Ascending aorta (tissue), 2 donors: ENCODE data around the gene FAM170B. TPM values are rescaled to one million over a fixed set of nuclear protein-coding genes. Genes with fewer than 3 reads are reported as not detected.

ENCODE experiments used
- DNase-seq, 2 donors: peaks; one replicate each; pipeline ENCODE4 v3.0.0-alpha.2; 2019; ENCODE audit warnings: low spot score in 2 of 2
- H3K27ac ChIP-seq, 2 donors: fragments of 200-600 bp; sonication (generic); one replicate each; pipeline ENCODE4 v1.5.1; 2016 to 2017; ENCODE audit warnings: mild to moderate bottlenecking in 1 of 2
- H3K27me3 ChIP-seq: fragments of 200-600 bp; sonication (generic); one replicate; pipeline ENCODE4 v1.5.1; 2017
- H3K36me3 ChIP-seq, 2 donors: fragments of 200-600 bp; sonication (generic); one replicate each; pipeline ENCODE4 v1.5.1; 2016
- H3K4me1 ChIP-seq, 2 donors: fragments of 200-600 bp; sonication (generic); one replicate each; pipeline ENCODE4 v1.5.1; 2016 to 2017; ENCODE audit warnings: mild to moderate bottlenecking in 1 of 2
- H3K4me3 ChIP-seq, 2 donors: fragments of 200-600 bp; sonication (generic); one replicate each; pipeline ENCODE4 v1.5.1; 2016 to 2017; ENCODE audit warnings: mild to moderate bottlenecking in 1 of 2
- H3K9me3 ChIP-seq, 2 donors: fragments of 200-600 bp; sonication (generic); one replicate each; pipeline ENCODE4 v1.5.1; 2016
- intact Hi-C: fragments of 100-400 bp; cut with DNase I; formaldehyde crosslinking; loops from one replicate; pipeline ENCODE4 v1.15.1; 2023
- total RNA-seq: library from RNA; depleted of rRNA; stranded (reverse); fragments of >200 nt; gene quantifications from one replicate; pipeline ENCODE4 v1.1.0, GENCODE V29; 2016
- TF ChIP-seq, protein P1 (sequence below), 3 experiments: fragments of 200-600 bp in 2 of 3; fragments of 450-650 bp in 1 of 3; sonication (generic) in 2 of 3; IDR thresholded peaks; one replicate each; pipeline ENCODE4 v1.5.1; 2016 to 2019; ENCODE audit warnings: antibody characterized with exemption in 3 of 3, mild to moderate bottlenecking in 1 of 3, moderate library complexity in 1 of 3

FAM170B gene
- total RNA-seq, 1 donor from 2014 or later = not detected

DNA sequence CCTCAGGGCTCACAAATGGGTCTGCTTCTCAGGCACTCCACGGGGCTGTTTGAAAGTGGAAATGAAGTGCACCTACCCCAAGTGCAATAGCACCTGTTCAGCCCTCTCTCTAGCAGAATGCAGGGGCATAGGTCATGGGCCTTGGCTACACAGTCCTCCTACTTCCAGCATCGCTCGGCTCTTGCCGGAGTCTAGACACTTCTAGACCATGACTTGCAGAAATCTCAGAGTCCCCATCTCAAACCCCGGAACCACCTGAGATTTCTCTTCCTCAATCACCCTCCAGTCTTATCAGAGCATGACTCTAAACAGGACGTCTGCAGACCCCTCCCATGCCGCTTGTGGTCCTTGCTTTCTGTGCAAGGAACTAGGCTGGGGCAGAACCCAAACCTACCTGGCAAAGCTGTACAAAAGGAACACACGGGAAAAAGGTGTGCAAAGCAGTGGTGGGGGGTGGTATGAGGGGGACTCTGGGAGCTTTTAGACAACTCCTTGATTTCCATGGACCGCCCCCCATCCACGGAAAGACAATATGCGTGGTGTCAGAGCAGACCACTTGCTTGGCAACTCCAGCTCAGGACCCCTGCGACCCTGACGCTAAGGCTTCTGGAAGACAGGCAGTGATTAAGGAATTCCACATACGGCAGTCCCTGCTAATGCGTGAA, 40.6 kb upstream of the FAM170B start:
- no peaks in the 10 kb centered on the region for H3K27me3 ChIP-seq
- H3K9me3 ChIP-seq = no peaks in the 10 kb centered on the region
- H3K27ac ChIP-seq = no peak overlapping the region
- peaks cover 0 to 2% of the 10 kb centered on the region in 2 donors for H3K4me1 ChIP-seq
- H3K36me3 ChIP-seq = no peaks in the 10 kb centered on the region
- TF ChIP-seq, protein P1, sequence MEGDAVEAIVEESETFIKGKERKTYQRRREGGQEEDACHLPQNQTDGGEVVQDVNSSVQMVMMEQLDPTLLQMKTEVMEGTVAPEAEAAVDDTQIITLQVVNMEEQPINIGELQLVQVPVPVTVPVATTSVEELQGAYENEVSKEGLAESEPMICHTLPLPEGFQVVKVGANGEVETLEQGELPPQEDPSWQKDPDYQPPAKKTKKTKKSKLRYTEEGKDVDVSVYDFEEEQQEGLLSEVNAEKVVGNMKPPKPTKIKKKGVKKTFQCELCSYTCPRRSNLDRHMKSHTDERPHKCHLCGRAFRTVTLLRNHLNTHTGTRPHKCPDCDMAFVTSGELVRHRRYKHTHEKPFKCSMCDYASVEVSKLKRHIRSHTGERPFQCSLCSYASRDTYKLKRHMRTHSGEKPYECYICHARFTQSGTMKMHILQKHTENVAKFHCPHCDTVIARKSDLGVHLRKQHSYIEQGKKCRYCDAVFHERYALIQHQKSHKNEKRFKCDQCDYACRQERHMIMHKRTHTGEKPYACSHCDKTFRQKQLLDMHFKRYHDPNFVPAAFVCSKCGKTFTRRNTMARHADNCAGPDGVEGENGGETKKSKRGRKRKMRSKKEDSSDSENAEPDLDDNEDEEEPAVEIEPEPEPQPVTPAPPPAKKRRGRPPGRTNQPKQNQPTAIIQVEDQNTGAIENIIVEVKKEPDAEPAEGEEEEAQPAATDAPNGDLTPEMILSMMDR (IDR thresholded peaks at IDR 0.05) = no peak
- intact Hi-C loops = no loop called here
- H3K4me3 ChIP-seq = no peak overlapping the region
- DNase-seq = no peak

GRCh38 chr10:49173853-49174252, 40.0 kb upstream of the FAM170B start:
- DNase-seq = peak in 1 of 2 donors; percentile 19
- Histone ChIP-seq H3K27me3 (no peaks in the 10 kb centered on the region), H3K4me1 (peaks cover 0 to 2% of the 10 kb centered on the region in 2 donors), H3K9me3 (no peaks in the 10 kb centered on the region), H3K27ac (no peak overlapping the region), H3K4me3 (no peak overlapping the region), H3K36me3 (no peaks in the 10 kb centered on the region)
- intact Hi-C loops = no loop called here
- TF ChIP-seq, protein P1 (IDR thresholded peaks at IDR 0.05) = no peak

GRCh38 chr10:49173201-49173772, 39.5 kb upstream of the FAM170B start:
- H3K27ac ChIP-seq = no peak overlapping the region
- DNase-seq = no peak
- intact Hi-C loops = no loop called here
- TF ChIP-seq, protein P1 (IDR thresholded peaks at IDR 0.05) = no peak
- no peaks in the 10 kb centered on the region for H3K27me3 ChIP-seq
- peaks cover 0 to 2% of the 10 kb centered on the region in 2 donors for H3K4me1 ChIP-seq
- H3K4me3 ChIP-seq = no peak overlapping the region
- H3K9me3 ChIP-seq = no peaks in the 10 kb centered on the region
- no peaks in the 10 kb centered on the region for H3K36me3 ChIP-seq

DNA sequence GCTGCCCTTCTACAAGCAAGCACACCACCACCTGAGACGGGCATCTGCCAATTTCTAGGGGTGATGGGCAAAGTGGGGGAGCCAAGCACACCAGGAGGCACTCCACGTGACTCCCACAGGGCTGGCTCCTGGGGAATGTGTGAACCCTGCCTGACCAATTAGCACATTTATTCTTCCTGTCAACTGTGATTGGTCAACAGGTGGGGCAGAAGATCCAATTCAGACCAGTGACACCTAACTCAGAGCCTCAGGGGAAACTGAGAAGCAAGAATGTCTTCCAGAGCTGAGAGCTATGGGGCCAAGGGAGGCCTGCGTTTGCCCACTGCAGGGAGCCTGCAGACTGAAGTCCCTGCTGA, 38.9 kb upstream of the FAM170B start:
- Histone ChIP-seq H3K36me3 (no peaks in the 10 kb centered on the region), H3K9me3 (no peaks in the 10 kb centered on the region), H3K27me3 (no peaks in the 10 kb centered on the region), H3K27ac (no peak overlapping the region), H3K4me3 (no peak overlapping the region), H3K4me1 (peaks cover 0 to 2% of the 10 kb centered on the region in 2 donors)
- DNase-seq = peak in 1 of 2 donors; percentile 43
- TF ChIP-seq, protein P1 (IDR thresholded peaks at IDR 0.05) = no peak
- intact Hi-C loops = no loop called here

DNA sequence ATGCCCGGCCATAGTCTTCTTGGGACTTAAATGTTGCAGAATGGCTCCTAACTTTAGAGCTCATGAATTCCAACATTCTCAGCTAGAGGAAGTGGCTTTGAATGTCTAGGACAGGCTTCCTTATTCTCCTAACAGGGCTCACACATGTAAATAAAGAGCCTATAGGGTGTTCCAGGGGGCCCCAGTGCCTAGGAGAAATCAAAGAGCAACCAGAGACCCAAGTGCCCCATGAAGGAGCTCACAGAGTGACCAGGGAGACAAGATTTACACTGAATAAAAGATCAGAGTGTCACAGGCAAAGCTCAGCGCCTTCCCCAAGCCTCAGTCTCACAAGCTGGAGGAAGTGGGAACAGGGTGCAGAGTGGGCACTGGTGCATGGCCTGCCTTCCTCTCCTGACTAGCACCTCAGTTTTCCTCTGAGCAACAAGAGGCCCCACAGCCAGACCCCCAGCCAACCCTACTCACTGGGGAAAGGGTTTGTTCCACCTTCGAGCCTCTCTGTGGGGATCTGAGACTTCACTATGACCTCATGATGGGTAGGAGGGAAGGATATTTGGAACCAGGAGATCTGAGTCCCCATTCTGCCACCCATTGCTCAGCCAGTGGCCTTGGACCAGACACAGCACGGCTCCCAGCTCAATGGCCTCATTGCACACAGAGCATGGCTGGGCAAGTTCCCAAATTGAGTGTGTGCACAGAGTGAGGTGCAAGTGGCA, 38.4 kb upstream of the FAM170B start:
- DNase-seq = peak in 1 of 2 donors; percentile 52
- intact Hi-C loops = no loop called here
- TF ChIP-seq, protein P1 (IDR thresholded peaks at IDR 0.05) = no peak

More for the DNA sequence above, 38.4 kb upstream of the FAM170B start:
- Histone ChIP-seq H3K4me3 (no peak overlapping the region), H3K4me1 (peaks cover 0 to 2% of the 10 kb centered on the region in 2 donors), H3K27ac (no peak overlapping the region), H3K36me3 (no peaks in the 10 kb centered on the region), H3K27me3 (no peaks in the 10 kb centered on the region), H3K9me3 (no peaks in the 10 kb centered on the region)
